K562 (cell line): Measurements from ENCODE around the gene ABHD4. TPM values are rescaled to one million over a fixed set of nuclear protein-coding genes. Genes with fewer than 3 reads are reported as not detected.

Source experiments
- ATAC-seq: fragments of 200-7000 bp; cut with Tn5 transposase; 3 replicates; pipeline ENCODE4 v1.9.1; 2020; ENCODE audit warnings: moderate library complexity
- BruUV-seq: library from RNA; stranded (reverse); fragments of 400-500 nt; replicated peaks from 2 replicates; lab custom pipeline; 2021; lab: Mats Ljungman, UMichigan
- CTCF ChIA-PET: fragments of 300-600 bp; formaldehyde crosslinking; extraction: SDS; loops from one replicate; lab custom pipeline; 2021; ENCODE audit warnings: low intra/inter-chr PET ratio; lab: Yijun Ruan, JAX
- POLR2A ChIA-PET: fragments of 300-600, 350-650 bp; sonication (Branson Sonifier 250); formaldehyde crosslinking; extraction: SDS; loops from one replicate; lab custom pipeline; 2021; ENCODE audit warnings: antibody characterized with exemption, inconsistent platforms; lab: Yijun Ruan, JAX
- DNase-seq, 4 experiments: peaks; one replicate each; pipeline versions ENCODE4 v3.0.0 to v3.0.0-alpha.2; 2011 to 2018; ENCODE audit warnings: low spot score in 3 of 4, mixed read lengths in 3 of 4; ENCODE audit errors: extremely low read depth in 1 of 4
- FAIRE-seq: peaks from 2 replicates; lab custom pipeline; 2011; peaks lifted over from hg19 to GRCh38; lab: Jason Lieb, UNC
- H2AFZ ChIP-seq: 2 replicates; pipeline ENCODE4 v1.6.0; 2011; ENCODE audit warnings: low read depth, low read length, control low read depth, inconsistent platforms
- H3K27ac ChIP-seq: fragments of 200-600 bp; 3 replicates; pipeline ENCODE4 v1.8.0; 2011; ENCODE audit warnings: low read depth, mild to moderate bottlenecking, control low read depth, inconsistent platforms, low read length, moderate library complexity, mixed read lengths; ENCODE audit errors: extremely low read depth
- H3K27me3 ChIP-seq, 2 experiments: fragments of 300-600 bp in 1 of 2; 2 replicates in 1 of 2; 3 replicates in 1 of 2; pipeline versions ENCODE4 v1.6.0 to v1.8.0; 2011; ENCODE audit warnings: inconsistent platforms in 2 of 2, low read length in 2 of 2, mild to moderate bottlenecking in 1 of 2, mixed read lengths in 1 of 2, moderate library complexity in 1 of 2; ENCODE audit not compliant: control insufficient read depth in 2 of 2, insufficient read depth in 2 of 2
- H3K36me3 ChIP-seq: fragments of 300-600 bp; 3 replicates; pipeline ENCODE4 v1.8.0; 2011; ENCODE audit warnings: mild to moderate bottlenecking, low read length, inconsistent platforms; ENCODE audit not compliant: control insufficient read depth, insufficient read depth
- H3K4me1 ChIP-seq, 2 experiments: fragments of 200-600 bp in 1 of 2; replicated peaks in 1 of 2; 2 replicates in 1 of 2; 3 replicates in 1 of 2; pipeline versions ENCODE4 v1.5.1 to v1.8.0; 2011; ENCODE audit warnings: inconsistent platforms in 2 of 2, low read length in 2 of 2, mild to moderate bottlenecking in 1 of 2, mixed read lengths in 1 of 2, moderate library complexity in 1 of 2; ENCODE audit not compliant: control insufficient read depth in 2 of 2, insufficient read depth in 2 of 2
- H3K4me2 ChIP-seq: 2 replicates; pipeline ENCODE4 v1.6.1; 2011; ENCODE audit warnings: low read length, control low read depth, inconsistent platforms, mixed read lengths; ENCODE audit not compliant: insufficient read depth
- H3K4me3 ChIP-seq: fragments of 200-600 bp; sonication (generic), shearing (Covaris generic); 2 replicates; pipeline ENCODE4 v1.5.1; 2016; ENCODE audit warnings: control low read depth, inconsistent platforms
- H3K79me2 ChIP-seq: fragments of 200-600 bp; 3 replicates; pipeline ENCODE4 v1.8.0; 2011; ENCODE audit warnings: low read length, inconsistent platforms; ENCODE audit not compliant: control insufficient read depth, insufficient read depth
- H3K9ac ChIP-seq, 2 experiments: 2 replicates each; pipeline versions ENCODE4 v1.6.0 to v1.6.1; 2011; ENCODE audit warnings: low read depth in 2 of 2, low read length in 2 of 2, control low read depth in 1 of 2, inconsistent platforms in 1 of 2, mild to moderate bottlenecking in 1 of 2, mixed read lengths in 1 of 2; ENCODE audit not compliant: insufficient read depth in 1 of 2
- H3K9me1 ChIP-seq: one replicate; pipeline ENCODE4 v1.6.0; 2011; ENCODE audit warnings: inconsistent platforms, mild to moderate bottlenecking, low read length, moderate library complexity; ENCODE audit not compliant: control insufficient read depth, insufficient read depth
- H3K9me3 ChIP-seq: replicated peaks from 2 replicates; pipeline ENCODE4 v1.5.1; 2011; ENCODE audit warnings: low read depth, low read length, inconsistent platforms; ENCODE audit not compliant: control insufficient read depth, insufficient read depth
- H4K20me1 ChIP-seq: replicated peaks from 2 replicates; pipeline ENCODE4 v1.6.1; 2011; ENCODE audit warnings: low read length, inconsistent platforms, mixed read lengths; ENCODE audit not compliant: control insufficient read depth, insufficient read depth
- DDX20 ChIP-seq: fragments of 450-650 bp; IDR thresholded peaks from 2 replicates; pipeline ENCODE4 v1.6.1; 2016; ENCODE audit warnings: missing genetic modification characterization, low read depth, mild to moderate bottlenecking, missing compliant biosample characterization, moderate library complexity
- EWSR1 ChIP-seq: fragments of 450-650 bp; IDR thresholded peaks from 2 replicates; pipeline ENCODE4 v1.6.1; 2018; ENCODE audit warnings: borderline replicate concordance, mild to moderate bottlenecking, low read depth, moderate library complexity; ENCODE audit not compliant: partially characterized antibody
- MYNN ChIP-seq, 2 experiments: sonication (generic); formaldehyde crosslinking in 1 of 2; IDR thresholded peaks; 2 replicates each; pipeline versions ENCODE4 v1.5.0 to v1.6.1; 2016 to 2020; ENCODE audit warnings: antibody characterized with exemption in 1 of 2, missing genetic modification reagents in 1 of 2
- PML ChIP-seq: IDR thresholded peaks from 2 replicates; pipeline ENCODE4 v1.6.1; 2012; ENCODE audit warnings: low read length, inconsistent platforms
- PTBP1 ChIP-seq: fragments of 200-400 bp; formaldehyde crosslinking; IDR thresholded peaks from 2 replicates; pipeline ENCODE4 v1.6.1; 2017; ENCODE audit warnings: low read depth, low read length
- ZNF263 ChIP-seq: sonication (generic); formaldehyde crosslinking; IDR thresholded peaks from 2 replicates; pipeline ENCODE4 v1.8.0; 2022; ENCODE audit warnings: mild to moderate bottlenecking, missing genetic modification reagents, borderline replicate concordance
- ZNF76 ChIP-seq: fragments of 250-450 bp; sonication (Bioruptor Pico); IDR thresholded peaks from 2 replicates; pipeline ENCODE4 v1.4.0; 2020; ENCODE audit warnings: mild to moderate bottlenecking, moderate library complexity, borderline replicate concordance
- ZNF764 ChIP-seq: fragments of 250-450 bp; sonication (Bioruptor Pico); IDR thresholded peaks from 2 replicates; pipeline ENCODE4 v1.4.0; 2020; ENCODE audit warnings: low read depth, mild to moderate bottlenecking, moderate library complexity
- WGBS: fragments of 100-300 bp; shearing (Covaris generic); methylation state at CpG from one replicate; pipeline ENCODE4 v1.1.6; 2016; ENCODE audit warnings: low coverage, mixed read lengths; ENCODE audit not compliant: insufficient coverage; ENCODE audit errors: missing lambda C conversion rate; 5-methylcytosine and 5-hydroxymethylcytosine counted together
- in situ Hi-C: fragments of 300-500 bp; cut with MboI; formaldehyde crosslinking; loops from 4 replicates; pipeline ENCODE4 v1.15.0; 2018; ENCODE audit warnings: inconsistent platforms, mixed read lengths
- intact Hi-C: fragments of 100-400 bp; cut with micrococcal nuclease; formaldehyde crosslinking; loops from 2 replicates; pipeline ENCODE4 v1.14.2; 2022
- polyA plus RNA-seq, 8 experiments: library from polyadenylated mRNA; depleted of rRNA in 4 of 8; stranded (reverse) in 5 of 8; unstranded in 3 of 8; fragments of >200 nt; fragmentation: Nextera tagmentation in 2 of 8; fragmentation: Illumina TruSeq in 1 of 8; extraction: Ambion mirVana in 2 of 8; extraction: Trizol in 1 of 8; gene quantifications; 2 replicates each; pipeline versions ENCODE4 v1.2.1 to v1.2.3, GENCODE V29; 2011 to 2014; ENCODE audit warnings: inconsistent platforms in 1 of 8, missing spikeins in 1 of 8
- total RNA-seq, 7 experiments: library from RNA; depleted of rRNA in 6 of 7; stranded (reverse); fragments of >200 nt in 6 of 7; fragmentation: Illumina TruSeq in 2 of 7; extraction: Trizol in 2 of 7; gene quantifications; 2 replicates each; pipeline versions ENCODE4 v1.2.1 to v1.2.3, GENCODE V29; 2011 to 2021; ENCODE audit warnings: low replicate concordance in 1 of 7

ABHD4 gene
- total and polyA plus RNA-seq, 9 of the 15 experiments (the other 6 are each of a cell fraction or from before 2014, with no cell fraction given), result 3.6 to 12.0 (median 7.2) TPM

DNA sequence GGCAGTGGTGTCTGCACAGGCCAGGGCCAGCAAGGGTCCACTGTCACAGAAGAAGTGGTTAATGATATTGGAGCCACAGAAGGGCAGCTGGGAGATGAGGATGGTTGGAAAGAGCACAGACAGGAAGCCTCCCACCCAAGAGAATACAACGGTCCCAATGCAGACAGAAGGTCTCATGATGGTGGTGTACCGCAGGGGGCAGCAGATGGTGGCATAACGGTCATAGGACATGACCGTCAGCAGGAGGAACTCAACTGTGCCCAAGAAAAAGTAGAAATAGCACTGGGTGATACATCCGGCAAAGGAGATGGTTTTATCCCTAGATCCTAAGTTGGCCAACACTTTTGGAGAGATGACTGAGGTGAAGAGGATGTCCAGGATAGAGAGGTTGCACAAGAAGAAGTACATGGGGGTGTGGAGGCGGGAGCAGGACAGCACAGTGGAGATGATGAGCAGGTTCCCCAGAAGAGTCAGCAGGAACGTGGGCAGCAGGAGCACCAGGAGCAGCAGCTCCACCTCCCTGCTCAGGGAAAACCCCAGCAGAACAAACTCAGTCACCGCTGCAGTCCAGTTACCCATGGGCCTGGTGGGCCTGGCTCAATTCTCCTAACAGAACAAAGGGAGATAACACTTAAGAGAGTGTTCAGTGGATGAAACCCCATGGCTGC, 36.3 kb downstream of the ABHD4 start:
- 37% methylated on average over 7 of the region's 8 CpGs for WGBS
- intact Hi-C loops, result no loop called here
- Histone ChIP-seq H3K79me2 (no peaks in the 10 kb centered on the region), H3K9me3 (no peaks in the 10 kb centered on the region), H3K4me1 (no peaks in the 10 kb centered on the region; a peak in 1 of 5 replicates), H3K4me3 (no peak overlapping the region), H3K27ac (no peak overlapping the region), H2AFZ (no peak overlapping the region), H3K36me3 (no peaks in the 10 kb centered on the region), H4K20me1 (no peaks in the 10 kb centered on the region), H3K9me1 (no peaks in the 10 kb centered on the region), H3K27me3 (no peaks in the 10 kb centered on the region), H3K4me2 (no peak overlapping the region), H3K9ac (no peak overlapping the region)
- no peak for DNase-seq
- ChIA-PET CTCF (no interaction called here), POLR2A (interaction anchor here (0.7 kb wide), 1 partner anchor 20 kb away, joined by 6 read pairs; no protein-coding TSS in a partner anchor)
- no TSS peak for BruUV-seq
- no peak for ATAC-seq
- TF ChIP-seq EWSR1 (no peak), ZNF764 (CRISPR knock-in tag) (no peak), ZNF263 (CRISPR knock-in tag) (no peak), ZNF76 (no peak), PML (no peak), MYNN (IDR thresholded peaks at IDR 0.05) (no peak), MYNN (CRISPR knock-in tag; IDR thresholded peaks at IDR 0.05) (no peak), DDX20 (no peak), PTBP1 (no peak)
- in situ Hi-C loops, result no loop called here
- FAIRE-seq, result no peak
